PFSK-1 (cell line): Measurements from ENCODE around the gene RSPH6A.

ENCODE experiments used
- FOXP2 ChIP-seq: optimal IDR thresholded peaks from 2 replicates; pipeline ENCODE3; 2011; ENCODE audit warnings: borderline replicate concordance, control low read depth, inconsistent platforms; ENCODE audit not compliant: insufficient read depth; ENCODE audit errors: extremely low read length, extremely low read depth
- POLR2AphosphoS5 ChIP-seq: IDR thresholded peaks from 2 replicates; pipeline ENCODE4 v1.6.1; 2012; ENCODE audit warnings: low read depth, mild to moderate bottlenecking, control low read depth, low read length, moderate library complexity
- REST ChIP-seq, 2 experiments: IDR thresholded peaks; 2 replicates each; pipeline versions ENCODE4 v1.6.1 to v1.8.0; 2011 to 2012; ENCODE audit warnings: low read depth in 2 of 2, low read length in 2 of 2, control low read depth in 1 of 2, inconsistent platforms in 1 of 2, mild to moderate bottlenecking in 1 of 2, moderate library complexity in 1 of 2; ENCODE audit not compliant: insufficient read depth in 1 of 2
- SIN3A ChIP-seq: IDR thresholded peaks from 2 replicates; pipeline ENCODE4 v1.6.1; 2012; ENCODE audit warnings: mild to moderate bottlenecking, low read length, moderate library complexity, borderline replicate concordance; ENCODE audit not compliant: insufficient read depth
- TAF1 ChIP-seq: IDR thresholded peaks from 2 replicates; pipeline ENCODE4 v1.6.1; 2012; ENCODE audit warnings: low read length, control low read depth, borderline replicate concordance; ENCODE audit not compliant: insufficient read depth

- no peak for TF ChIP-seq POLR2AphosphoS5
- TF ChIP-seq REST (IDR thresholded peaks at IDR 0.05; ENCODE audit: insufficient read depth in 1 of 2, low read depth in 2 of 2, low read length in 2 of 2), result no peak
- no peak for TF ChIP-seq TAF1
- no peak for TF ChIP-seq SIN3A
- TF ChIP-seq FOXP2, result no peak
These were observed 68.2 kb downstream of the RSPH6A start for GRCh38 chr19:45746866-45747265.
